HFFc6 (cell line): ENCODE results near the gene IRAK3. TPM values are rescaled to one million over a fixed set of nuclear protein-coding genes. Genes with fewer than 3 reads are reported as not detected.
A peak's percentile ranks its signal among the peaks of the same experiment; 100 is the strongest.

Source experiments
- DNase-seq: peaks from one replicate; pipeline ENCODE4 v3.0.0-alpha.2; 2018
- H3K27ac Mint-ChIP-seq: 2 replicates; pipeline ENCODE4 v1.8.0; 2020; ENCODE audit warnings: mild to moderate bottlenecking, mixed read lengths
- H3K27me3 Mint-ChIP-seq: 2 replicates; pipeline ENCODE4 v1.8.0; 2021; ENCODE audit warnings: mild to moderate bottlenecking, moderate library complexity, mixed read lengths; ENCODE audit not compliant: insufficient read depth
- H3K36me3 Mint-ChIP-seq: 2 replicates; pipeline ENCODE4 v1.8.0; 2021; ENCODE audit warnings: low read depth, mixed read lengths
- H3K4me1 Mint-ChIP-seq: 2 replicates; pipeline ENCODE4 v1.8.0; 2020; ENCODE audit warnings: low read depth, mixed read lengths
- H3K4me3 Mint-ChIP-seq: 2 replicates; pipeline ENCODE4 v1.8.0; 2020; ENCODE audit warnings: mild to moderate bottlenecking, moderate library complexity, mixed read lengths
- H3K9me3 Mint-ChIP-seq: 2 replicates; pipeline ENCODE4 v1.8.0; 2020; ENCODE audit warnings: mild to moderate bottlenecking, mixed read lengths
- CTCF ChIP-seq: fragments of 200-600 bp; sonication (generic); IDR thresholded peaks from 2 replicates; pipeline ENCODE4 v1.5.0; 2021; ENCODE audit warnings: antibody characterized with exemption, mild to moderate bottlenecking
- total RNA-seq, 6 experiments: library from RNA; stranded (reverse); fragmentation: NEBNext Ultra II Directional; extraction: Animal tissue kit (Norgen Biotek cat#: 25700); gene quantifications; 2 replicates in 1 of 6; 3 replicates in 5 of 6; pipeline ENCODE4 v1.2.3, GENCODE V29; 2021

Gene IRAK3
- total RNA-seq, 6 experiments from 2014 or later, result 0.83 to 4.7 (median 3.6) TPM

GRCh38 chr12:66164349-66164821 is 24.6 kb upstream of the IRAK3 start:
- Mint-ChIP-seq H3K27ac (no peak overlapping the region; the same call in 1 of the 2 replicates), H3K27me3 (peaks cover 2% of the 10 kb centered on the region; the same call in 1 of the 2 replicates), H3K4me1 (peaks cover 48% of the 10 kb centered on the region), H3K4me3 (no peak overlapping the region), H3K36me3 (peaks cover 67% of the 10 kb centered on the region), H3K9me3 (peaks cover 23% of the 10 kb centered on the region)
- no peak for DNase-seq
- no peak for TF ChIP-seq CTCF

DNA sequence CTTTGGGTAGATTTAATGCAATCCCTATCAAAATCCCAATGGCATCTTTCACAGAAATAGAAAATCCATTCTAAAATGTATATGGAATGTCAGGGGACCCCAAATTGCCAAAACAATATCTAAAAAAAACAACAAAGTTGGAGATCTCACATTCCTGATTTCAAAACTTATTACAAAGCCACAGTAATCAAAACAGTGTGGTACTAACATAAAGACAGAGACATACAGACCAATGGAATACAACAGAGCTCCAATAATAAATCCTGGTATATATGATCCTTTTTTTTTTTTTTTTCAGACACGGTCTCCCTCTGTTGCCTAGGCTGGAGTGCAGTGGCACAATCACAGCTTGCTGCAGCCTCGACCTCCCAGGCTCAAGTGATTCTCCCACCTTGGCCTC is 23.9 kb upstream of the IRAK3 start:
- Mint-ChIP-seq H3K4me1 (peaks cover 48% of the 10 kb centered on the region), H3K27ac (no peak overlapping the region), H3K27me3 (peaks cover 2% of the 10 kb centered on the region; the same call in 1 of the 2 replicates), H3K9me3 (peaks cover 23% of the 10 kb centered on the region), H3K36me3 (peaks cover 59% of the 10 kb centered on the region), H3K4me3 (no peak overlapping the region)
- TF ChIP-seq CTCF, result no peak
- no peak for DNase-seq

- Mint-ChIP-seq H3K4me3 (no peak overlapping the region), H3K36me3 (peaks cover 56% of the 10 kb centered on the region), H3K9me3 (peaks cover 23% of the 10 kb centered on the region), H3K27me3 (peaks cover 2% of the 10 kb centered on the region; the same call in 1 of the 2 replicates), H3K4me1 (peaks cover 48% of the 10 kb centered on the region), H3K27ac (no peak overlapping the region)
- DNase-seq, result no peak
- no peak for TF ChIP-seq CTCF
Observed at GRCh38 chr12:66166561-66166960, 22.5 kb upstream of the IRAK3 start.

DNA sequence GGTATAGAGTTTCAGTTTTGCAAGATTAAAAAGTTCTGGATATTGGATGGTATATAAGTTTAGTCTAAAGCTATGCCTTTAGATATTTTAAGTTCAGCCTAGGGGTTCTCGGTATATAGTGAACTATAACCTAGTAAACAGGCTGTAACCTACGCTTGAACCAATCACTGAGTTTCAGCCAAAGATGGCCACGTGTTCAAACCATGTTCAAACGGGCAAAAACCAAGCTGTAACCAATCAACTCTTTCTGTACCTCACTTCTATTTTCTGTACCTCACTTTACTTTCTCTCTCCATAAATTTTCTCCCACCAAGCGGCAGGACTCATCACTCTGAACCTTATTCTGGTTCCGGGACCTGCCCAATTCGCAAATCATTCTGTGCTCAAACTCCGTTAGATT is 20.6 kb upstream of the IRAK3 start:
- Mint-ChIP-seq H3K36me3 (peaks cover 56% of the 10 kb centered on the region), H3K4me3 (peak overlapping the region; percentile 99), H3K27me3 (no peaks in the 10 kb centered on the region), H3K9me3 (peaks cover 23% of the 10 kb centered on the region), H3K4me1 (peaks cover 41% of the 10 kb centered on the region), H3K27ac (peak overlapping the region; percentile 100)
- no peak for DNase-seq
- TF ChIP-seq CTCF, result no peak

GRCh38 chr12:66169221-66170170 is 19.5 kb upstream of the IRAK3 start, which contains the start of gene TMBIM4:
Gene TMBIM4, minus strand, starts transcription at chr12:66169996. Its CDS starts 45 bp downstream, at chr12:66169951.
- DNase-seq, result peak; percentile 89
- peak within 1 kb of the TSS; percentile 99 for H3K4me3 Mint-ChIP-seq
- peaks cover 30% of the 10 kb centered on the region for H3K4me1 Mint-ChIP-seq
- H3K27me3 Mint-ChIP-seq, result no peaks in the 10 kb centered on the region
- peaks cover 21% of the 10 kb centered on the region for H3K9me3 Mint-ChIP-seq
- peaks cover 45% of the 10 kb centered on the region for H3K36me3 Mint-ChIP-seq
- peak; percentile 78 for TF ChIP-seq CTCF
- H3K27ac Mint-ChIP-seq, result peak within 1 kb of the TSS; percentile 100
